CD4-positive, alpha-beta T cell treated with Interferon gamma for 1 hour (primary cell): Measurements from ENCODE around the gene TSHZ2.

Experiments used
- DNase-seq: peaks from one replicate; pipeline ENCODE4 v3.0.0-alpha.2; 2020

TSHZ2 gene

GRCh38 chr20:52972190-52972937 lies at the start of gene TSHZ2:
Gene TSHZ2 (plus strand): TSS chr20:52972358. CDS start chr20:52973294, 936 bp downstream.
- DNase-seq: peak; percentile 60

DNA sequence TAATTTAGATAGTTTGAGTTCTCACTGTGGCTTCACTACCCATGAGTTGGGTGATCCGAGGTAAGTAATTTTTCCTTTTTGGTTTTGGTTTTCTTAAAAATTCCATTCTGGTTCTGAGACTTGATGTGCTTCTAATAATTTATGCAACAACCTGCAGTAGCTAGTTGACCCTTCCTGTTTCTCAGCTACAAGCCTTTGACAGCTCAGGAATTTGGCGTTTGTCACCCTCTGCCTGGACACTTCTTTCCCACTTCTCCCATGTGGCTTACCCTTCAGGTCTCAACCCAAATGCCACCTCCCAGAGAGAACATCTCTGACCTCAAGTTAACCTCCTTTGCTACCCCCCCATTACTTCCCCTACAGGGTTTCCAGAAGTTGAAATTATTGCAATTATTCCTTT lies 49.7 kb upstream of the TSHZ2 start:
- DNase-seq: no peak

GRCh38 chr20:52923123-52923937 lies 48.8 kb upstream of the TSHZ2 start:
- DNase-seq: no peak

DNA sequence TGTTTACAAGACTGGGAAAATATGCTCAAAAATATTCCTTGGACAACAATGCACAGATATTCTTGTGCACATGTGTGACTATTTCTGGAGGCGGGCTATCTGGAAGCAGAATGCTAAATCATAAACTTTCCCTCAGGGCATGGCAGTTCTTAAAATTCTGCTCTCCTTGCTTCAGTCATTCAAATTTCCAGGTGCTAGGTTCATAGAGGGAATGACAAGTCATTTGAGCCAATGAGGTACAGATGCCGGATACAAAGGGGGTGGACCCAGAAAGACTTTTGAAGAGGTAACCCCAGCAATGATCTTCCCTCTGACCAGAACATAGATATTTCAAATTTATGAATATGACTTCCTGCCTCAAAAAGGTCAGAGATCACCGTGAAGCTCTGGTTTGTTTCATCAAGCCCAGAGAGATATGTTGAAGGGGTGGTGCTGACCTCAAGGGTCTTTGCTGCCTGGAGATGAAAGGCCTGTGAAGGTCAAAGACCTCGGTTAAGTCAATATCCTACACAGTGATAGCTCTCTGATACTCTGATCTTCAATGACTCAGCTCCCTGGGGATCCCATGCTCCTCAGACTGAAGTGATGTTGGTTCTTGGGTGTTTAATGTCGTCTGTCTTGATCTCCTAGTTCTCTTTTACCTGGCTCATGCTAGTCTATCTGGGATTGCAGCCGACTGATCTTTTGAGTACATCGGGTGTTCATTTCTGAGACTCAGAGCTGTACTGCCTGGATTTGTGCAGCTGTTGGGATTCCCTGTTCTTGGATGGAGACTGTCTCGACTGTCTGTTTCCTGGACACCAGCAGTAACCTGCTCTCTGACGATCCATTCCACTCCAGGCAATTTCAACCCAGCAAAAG lies 47.5 kb upstream of the TSHZ2 start:
- DNase-seq: no peak

- no peak for DNase-seq
Measured at GRCh38 chr20:52926505-52926904, 45.7 kb upstream of the TSHZ2 start.

- DNase-seq: no peak
Measured at GRCh38 chr20:52933867-52934266, 38.3 kb upstream of the TSHZ2 start.

DNA sequence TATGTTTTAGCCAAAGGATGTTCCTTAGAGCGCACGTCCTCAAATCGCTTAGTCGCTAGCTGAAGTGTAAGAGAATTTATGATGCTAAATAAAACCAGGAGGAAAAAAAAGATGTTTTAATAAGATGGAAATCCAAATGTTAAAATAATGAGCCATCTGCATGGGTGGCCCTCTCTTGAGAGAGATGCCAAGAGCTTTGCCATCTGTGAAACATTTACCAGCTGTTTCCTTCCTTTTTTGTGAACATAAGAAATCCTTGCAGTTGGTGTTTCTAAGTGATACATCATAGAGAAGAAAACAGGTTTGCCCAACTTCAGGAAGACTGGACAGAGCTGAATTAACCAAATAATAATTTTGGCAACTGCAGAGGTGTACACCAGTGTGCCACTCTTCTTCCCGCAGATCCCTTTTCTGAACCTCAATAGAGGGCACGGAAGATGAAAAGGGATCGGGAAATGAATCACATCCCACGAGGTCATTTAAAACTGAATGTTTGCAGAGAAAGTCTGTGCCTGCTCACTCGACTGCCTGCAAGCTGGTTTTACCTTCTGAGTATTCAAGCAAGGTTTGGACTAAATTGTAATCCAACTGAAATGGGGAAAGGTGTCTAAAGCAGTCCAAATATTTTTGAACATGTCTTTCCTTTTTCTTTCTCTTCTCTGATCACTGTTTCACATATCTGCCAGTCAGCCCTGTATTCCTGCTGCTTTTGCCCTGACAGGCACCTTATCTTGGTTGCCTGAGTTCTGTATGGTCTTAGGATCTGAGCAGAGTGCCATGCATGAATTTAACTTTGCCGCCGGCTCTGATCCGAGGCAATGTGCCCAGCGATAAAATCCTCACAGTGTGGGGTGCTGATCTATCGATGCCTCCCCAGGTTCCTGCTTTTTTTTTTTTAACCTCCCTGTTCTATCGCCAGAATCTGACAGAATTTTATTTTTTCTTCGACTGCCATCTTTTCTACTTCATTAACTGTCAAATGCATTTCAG lies 35.5 kb upstream of the TSHZ2 start:
- DNase-seq: no peak

GRCh38 chr20:52937591-52938100 lies 34.5 kb upstream of the TSHZ2 start:
- DNase-seq: no peak

GRCh38 chr20:52939141-52939540 lies 33.0 kb upstream of the TSHZ2 start:
- DNase-seq: no peak

DNA sequence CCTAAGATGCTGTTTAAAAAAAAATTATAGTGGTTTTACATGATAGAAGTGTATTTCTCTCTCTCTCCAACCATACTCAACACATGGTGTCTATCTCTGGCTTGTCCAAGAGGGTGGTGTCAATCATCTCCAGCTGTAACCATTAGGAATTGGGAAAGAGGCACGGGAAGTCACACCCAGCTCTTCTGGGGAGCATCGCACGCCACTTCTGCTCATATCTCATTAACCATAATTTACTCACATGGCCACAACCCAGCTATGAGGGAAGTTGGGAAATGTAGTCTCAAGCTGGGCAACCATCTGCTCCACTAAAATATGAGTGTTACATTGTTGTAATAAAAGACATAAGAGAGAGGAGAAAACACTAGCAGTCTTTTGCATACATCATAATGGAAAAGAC lies 30.4 kb upstream of the TSHZ2 start:
- no peak for DNase-seq

DNA sequence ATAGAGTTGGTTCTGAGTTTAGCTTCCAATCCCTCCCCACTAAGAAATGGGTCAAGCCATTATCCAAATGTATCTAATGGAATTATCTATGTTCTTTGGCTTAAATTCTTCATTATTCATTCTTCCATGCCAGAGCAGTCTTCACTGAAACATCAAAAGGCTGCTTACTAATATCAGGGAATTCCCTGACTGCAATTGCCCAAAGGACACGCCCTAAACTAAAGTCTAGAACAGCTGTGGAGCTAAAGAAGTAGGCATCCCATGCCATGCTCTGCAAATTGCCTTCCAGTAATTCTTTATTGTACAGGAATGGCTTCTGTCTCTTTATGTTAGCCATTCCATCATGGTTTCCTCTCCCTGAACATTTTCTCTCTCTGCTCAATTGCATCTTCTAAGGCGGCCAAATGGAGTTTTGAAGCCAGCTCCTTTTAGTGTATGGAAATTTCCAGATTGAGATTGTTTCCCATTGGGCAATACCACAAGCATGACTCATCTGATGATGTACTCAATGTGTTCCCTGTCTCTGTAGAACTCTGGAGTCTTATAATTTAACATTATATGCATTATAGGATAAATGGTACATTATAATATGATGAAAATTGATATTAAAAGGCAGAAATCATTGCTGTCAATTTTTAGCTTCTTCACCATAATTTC lies 28.8 kb upstream of the TSHZ2 start:
- no peak for DNase-seq

DNA sequence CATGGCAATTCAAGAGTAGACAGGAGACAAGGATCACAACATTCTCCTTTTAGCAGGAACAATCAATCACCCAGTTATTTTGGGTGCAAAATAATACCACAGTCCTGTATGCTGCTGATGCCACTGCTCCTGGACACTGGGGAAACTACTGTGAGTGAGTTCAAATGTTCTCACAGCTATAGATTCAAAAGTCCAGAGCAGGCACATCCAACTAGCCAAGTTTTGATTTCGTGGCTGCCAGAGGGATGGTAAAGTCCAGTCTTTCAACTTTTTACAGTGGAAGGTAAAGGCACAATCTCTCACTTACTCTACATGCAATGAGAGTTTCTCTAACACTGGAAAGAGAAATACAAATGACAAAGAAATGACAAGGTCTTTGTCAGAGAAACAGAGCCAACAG lies 26.9 kb upstream of the TSHZ2 start:
- no peak for DNase-seq

DNA sequence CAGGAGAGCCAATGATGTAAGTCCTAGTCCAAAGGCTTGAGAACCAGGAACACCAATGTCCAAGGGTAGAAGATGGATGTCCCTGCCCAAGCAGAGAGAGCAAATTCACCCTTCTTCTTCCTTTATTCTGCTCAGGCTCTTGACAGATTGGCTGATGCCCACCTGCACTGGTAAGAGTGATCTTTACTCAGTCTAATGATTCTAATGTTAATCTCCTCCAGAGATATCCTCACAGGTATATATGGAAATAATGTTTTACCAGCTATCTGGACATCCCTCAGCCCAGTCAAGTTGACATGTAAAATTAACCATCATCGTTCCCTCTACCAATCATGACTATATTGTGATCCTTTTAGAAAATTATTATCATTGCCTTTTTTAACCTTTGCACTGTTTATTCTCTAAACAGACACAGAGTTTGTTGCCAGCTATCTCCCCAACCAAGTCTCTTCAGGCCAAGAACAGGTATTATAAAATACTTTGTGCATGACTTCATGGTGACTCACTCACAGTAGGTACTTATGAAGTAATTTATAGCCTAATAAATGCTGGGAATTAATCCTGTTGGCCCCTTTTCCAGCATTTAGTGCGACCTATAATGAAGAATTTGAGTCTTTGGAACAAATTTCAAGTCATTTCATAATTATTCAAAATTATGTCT lies 26.2 kb upstream of the TSHZ2 start:
- no peak for DNase-seq

DNA sequence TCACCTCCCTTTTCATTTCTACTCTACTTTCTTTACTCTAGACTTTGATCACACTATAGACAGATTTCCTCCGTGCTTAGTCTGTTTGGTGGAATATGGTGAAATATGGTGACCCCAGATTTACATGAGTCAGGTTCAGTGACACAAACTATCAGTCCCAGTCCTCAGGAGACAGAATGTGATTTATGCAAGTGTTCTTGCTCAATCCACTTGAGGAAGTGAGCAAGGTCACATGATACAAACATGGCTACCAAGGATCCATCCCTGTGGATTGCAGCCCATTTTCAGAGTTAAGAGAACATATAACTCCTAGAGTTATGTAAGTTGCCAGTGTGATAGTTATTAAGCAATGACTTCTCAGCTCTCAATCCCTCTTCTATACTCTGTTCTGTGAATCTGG lies 23.7 kb upstream of the TSHZ2 start:
- no peak for DNase-seq

DNA sequence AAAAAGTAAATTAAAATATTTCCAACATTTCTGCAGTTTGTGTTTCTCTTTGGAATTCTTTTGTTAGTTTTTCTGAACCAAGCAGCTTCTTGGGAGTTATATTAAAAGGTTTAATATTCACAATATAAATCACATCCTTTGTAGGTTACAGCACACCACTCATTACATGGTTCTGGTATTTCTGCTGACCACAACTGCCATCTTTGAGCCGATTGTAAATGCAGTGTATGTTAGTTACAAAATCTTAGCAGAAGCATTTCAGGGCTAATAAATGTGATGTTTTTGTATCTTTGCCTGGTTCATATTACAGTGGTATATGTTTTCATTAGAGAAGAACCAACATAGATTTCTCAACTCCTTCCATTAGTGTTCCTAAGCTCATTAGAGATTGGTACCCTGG lies 19.1 kb upstream of the TSHZ2 start:
- no peak for DNase-seq

DNA sequence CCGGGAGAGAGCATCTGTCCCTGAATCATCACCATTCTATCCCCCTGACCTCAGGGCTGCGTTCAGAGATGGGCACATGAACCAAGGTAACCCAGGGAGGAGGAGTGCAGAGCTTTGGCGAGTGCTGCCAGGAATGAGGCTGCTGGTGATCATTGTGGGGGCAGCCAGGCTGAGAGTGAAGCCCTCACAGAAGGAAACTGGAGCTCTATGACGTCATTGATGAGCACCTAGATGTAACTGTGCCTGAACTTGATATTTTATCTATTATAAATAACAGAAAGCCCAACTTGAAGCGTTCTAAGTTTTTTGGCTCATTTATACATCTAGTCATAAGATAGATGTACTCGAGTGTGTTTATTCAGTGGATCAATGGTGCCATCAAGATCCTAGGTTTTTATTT lies 17.3 kb upstream of the TSHZ2 start:
- no peak for DNase-seq

DNA sequence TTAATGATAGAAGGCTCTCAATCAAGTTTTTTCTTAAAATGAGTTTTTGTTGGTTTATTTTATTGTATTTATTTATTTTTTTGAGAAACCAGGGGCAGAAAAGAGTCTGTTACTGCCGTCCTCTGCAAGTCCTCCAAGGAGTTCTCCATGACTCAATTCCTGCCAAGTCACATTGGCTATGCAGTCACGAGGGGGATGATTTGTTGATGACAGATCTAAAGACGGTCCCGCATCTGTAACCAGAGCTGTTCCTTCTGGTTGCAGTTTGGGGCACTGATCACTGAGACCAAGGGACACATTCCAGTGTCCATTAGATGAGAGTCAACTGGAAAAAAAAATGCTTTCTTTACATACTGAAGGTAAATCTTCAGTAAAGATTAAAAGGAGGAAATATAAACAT lies 13.9 kb upstream of the TSHZ2 start:
- no peak for DNase-seq

- no peak for DNase-seq
Measured at GRCh38 chr20:52959125-52959524, 13.0 kb upstream of the TSHZ2 start.

DNA sequence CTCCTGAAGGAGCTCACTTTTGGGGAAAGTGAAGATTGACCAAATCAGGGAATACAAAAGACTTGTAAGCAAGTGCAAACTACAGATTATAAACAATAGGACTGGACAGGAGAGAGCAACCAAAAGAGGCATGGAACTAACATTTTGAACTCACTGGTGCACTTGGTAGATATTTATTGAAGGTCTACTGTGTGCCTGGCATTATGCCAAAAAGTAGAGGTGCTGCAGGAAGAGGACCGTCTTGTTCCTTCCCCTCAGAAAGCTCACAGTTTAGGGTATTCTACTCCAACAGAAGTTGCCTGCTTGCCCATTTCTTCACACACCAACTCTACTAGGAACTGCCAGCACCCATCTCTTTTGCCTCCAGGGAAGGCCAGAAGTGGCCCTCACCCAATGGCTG lies 10.0 kb upstream of the TSHZ2 start:
- no peak for DNase-seq

DNA sequence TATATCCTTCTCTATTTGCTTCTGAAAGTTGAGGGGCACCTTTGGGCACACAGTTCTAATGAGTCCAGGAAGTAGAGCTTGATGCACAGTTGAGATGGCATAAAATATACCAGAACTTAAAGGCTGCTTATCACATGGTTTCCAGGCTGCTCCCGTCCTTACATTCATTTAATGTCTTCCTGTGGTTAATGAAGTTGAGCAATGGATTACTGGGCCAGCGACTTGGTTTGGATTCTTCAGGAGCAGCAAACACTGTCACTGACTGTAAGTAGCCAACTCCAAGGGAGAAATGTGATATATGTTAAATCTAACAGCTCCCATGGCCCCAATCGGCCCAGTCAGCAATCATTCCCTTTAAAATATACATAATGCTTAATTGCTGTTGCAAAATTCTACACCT lies 9.0 kb upstream of the TSHZ2 start:
- DNase-seq: no peak

DNA sequence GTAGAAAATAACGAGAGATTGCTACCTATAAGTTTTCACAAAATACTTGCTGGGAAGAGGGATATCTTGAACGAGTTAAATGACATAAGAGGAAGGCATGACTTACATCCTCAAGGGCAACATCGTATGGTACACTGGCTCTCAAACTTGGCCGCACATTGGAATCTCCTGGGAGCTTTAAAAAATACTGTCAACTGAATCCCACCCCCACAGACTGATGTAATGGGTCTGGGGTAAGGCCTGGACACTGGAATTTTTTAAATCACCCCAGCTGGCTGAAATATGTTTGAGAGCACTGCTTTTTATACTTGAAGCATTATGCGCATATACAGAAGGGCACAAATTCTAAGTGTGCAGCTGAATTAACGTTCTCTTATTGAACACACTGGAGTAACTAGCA lies 8.0 kb upstream of the TSHZ2 start:
- no peak for DNase-seq
